8988T (cell line): Measurements from ENCODE around the gene NOVA2.

Experiments used
- DNase-seq: peaks from one replicate; pipeline ENCODE4 v3.0.0; 2011

NOVA2 gene

DNA sequence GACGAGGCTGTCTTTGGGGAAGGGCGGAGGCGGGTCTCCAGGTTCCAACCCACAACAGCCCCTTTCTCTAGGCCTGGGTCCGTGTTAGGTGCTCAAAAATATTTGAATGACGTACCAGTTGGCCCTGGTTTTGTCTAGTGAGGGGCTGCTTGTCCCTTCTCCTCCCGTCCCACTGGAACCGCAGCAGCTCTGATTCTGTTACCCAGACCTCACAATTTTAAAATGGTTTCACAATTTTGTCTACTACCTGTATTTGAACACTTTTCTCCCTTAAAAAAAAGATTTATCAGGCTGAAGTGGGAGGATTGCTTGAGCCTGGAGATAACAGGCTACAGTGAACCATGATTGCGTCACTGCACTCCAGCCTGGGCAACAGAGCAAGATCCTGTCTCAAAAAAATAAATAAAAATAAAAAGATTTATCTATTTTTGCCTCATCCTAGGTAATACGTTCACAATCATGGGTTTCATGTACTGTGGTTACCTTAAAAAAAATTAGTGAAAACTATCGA is 86.4 kb downstream of the NOVA2 start:
- no peak for DNase-seq

DNA sequence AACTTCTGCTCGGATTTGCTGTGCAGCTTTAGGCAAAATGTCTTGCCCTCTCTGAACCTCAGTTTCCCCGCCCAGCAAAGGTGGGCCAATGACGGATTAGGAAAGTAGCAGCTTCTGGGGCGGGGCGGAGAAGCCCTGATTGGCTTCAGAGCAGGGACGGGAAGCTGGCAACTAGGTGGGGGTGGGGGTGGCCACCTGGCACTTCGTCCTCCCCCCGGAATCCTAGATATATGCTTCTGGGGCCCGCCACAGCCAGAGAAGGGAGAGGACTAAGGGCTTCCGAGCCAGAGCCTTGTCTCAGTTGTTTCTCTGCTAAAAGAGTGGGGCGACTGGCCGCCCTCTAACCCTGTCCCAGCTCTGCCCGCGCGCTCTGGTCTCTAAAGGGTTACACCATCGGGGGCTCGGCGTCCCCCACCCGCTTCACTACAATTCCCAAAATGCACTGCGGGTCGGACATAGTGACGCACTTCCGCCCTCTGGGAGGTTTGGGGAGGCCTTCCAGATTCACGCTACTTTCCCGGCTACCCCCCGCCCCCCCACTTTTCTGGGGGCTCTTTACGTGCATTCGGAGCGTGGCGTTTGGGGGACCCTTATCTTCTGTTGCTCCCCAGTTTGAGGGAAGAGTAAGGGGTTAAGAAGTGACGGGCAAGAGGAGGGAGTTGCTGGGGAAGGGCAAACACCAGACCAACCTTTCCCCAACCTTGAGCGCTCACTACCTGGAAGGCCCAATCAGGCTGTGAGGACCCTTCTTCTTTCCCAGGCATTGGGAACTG is 87.1 kb downstream of the NOVA2 start:
- peak; percentile 90 for DNase-seq

DNA sequence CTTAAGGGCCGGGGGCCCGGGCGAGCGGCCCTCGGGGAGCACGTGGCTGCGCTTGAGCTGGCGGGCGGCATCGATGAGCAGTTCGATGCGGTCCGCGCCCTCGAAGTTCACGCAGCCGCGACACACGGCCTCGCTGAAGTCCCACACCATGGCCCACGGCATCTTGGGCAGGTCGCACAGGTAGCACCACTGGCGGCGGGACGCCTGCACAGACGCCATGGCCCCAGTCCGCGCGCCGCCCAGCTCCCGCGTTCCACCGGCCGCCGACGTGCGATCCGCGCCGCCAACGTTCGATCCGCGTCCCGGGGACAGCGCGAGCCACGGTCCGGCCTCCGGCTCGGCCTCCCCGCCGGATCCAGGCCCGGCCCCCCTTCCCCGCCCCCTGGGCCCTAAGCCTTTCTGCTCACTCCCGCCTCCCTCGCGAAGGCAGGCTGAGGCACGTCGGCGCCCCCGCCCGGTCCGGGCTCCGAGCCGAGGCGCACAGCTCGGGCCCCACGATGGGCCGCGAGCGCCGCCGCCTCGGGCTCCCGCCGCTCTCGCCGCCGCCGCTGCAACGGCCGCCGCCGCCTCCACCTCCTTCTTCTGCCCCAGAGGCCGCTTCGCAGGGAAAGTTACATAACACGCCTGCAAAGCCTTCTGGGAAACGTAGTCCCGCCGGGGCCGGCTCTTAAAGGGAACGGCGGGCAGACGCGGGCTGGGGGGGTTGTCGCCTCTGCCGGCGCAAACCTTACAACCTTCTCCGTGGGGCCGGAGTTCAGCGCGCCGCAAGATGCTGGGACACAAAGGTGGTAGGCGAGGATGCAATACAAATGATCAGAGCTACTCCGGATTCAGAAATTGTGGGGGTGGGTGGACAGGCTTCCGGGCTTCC is 87.9 kb downstream of the NOVA2 start, which contains the start of gene IRF2BP1:
IRF2BP1 (minus strand) TSS at position 586 of the 871 bp plus-strand sequence; CDS start at position 219, 367 bp downstream.
- peak; percentile 75 for DNase-seq

DNA sequence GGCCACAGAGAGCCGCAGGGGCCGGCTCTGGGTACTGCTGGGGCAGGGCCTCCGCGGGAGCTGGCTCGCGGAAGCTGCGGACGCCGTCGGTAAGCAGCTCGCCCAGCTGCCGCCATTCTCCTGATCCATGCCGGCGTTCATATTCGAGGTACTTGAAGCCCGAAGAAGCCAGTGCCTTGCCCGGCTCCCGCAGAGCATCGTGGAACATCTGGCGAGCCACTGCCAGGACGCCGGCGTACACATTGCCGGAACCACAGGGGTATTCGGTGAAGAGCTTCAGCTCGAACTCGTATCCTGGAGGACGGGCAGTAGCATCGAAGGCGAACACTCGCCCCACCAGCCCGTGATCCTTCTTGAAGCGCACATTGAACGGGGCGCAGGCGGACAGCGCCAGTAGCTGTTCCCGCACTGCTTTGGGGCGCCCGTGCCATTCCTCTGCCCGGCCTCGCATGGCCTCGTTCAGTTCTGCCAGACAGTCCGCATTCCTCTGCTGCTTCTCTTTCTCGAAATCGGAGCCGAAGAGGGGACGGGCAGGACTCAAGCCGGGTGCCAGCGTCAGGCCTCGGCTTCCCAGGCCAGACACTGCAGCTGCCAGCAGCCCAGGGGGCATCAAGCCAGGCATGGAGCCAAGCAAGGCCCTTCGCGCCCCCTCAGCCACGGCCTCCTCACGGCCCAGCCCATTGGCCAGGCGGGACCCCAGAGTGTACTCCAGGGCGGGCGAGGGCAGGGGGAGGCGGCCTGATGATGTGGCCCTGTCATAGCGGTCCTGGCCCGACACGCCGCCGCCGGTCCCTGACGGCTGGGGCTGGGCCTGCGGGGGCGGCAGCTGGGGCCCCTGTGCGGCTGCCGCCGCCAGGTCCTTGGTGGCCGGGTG is 88.7 kb downstream of the NOVA2 start:
- DNase-seq: peak; percentile 2

DNA sequence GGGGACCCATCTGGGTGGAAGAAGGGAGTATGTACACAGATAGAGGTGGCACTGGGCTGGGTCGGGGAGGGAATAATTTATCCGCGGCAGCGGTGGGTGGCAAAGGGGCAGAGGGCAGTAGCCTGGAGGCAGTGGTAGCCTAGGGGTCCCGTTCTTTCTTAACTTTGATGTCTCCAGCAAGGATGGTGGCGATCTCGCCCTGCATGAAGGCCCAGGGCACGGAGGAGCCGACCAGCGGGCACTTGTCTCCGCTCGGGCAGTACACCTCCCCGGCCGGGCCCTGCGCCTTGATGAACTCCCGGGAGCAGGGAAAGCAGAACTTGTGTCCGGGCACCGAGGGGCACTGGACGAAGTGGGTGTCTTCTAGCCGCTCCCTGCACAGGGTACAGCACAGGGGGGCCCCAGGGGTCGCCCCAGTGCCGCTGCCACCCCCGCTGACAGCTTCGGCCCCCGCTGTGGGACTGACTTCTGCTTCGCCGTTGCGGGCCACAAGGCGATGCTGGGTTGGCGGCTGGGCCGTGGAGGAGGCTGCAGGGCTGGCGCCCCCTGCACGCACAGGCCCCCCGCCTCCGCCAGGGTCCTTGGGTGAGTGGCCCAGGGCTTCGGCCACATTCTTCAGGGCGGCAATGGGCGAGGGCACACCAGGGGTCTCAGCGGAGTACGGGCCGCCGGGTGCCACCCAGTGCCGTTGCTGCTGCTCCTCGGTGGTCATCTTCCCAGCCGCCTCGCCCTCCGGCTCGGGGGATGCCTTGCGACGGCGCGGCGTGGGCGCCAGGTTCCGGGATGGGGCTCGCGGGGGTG is 89.6 kb downstream of the NOVA2 start:
- no peak for DNase-seq
